Stimulated activated CD4-positive, alpha-beta T cell treated with anti-CD3 and anti-CD28 coated beads, Interleukin-1b, Interleukin-23, amount 100 ng/mL, for 4 hours (primary cell): ENCODE data around the gene FAM209B.
A peak's percentile ranks its signal among the peaks of the same experiment; 100 is the strongest.
"Not testable (repeated sequence)": the region's sequence is repeated elsewhere in the genome, so short reads cannot be mapped to it uniquely, and the experiment has no call there.

Source experiments
- DNase-seq, 2 donors: peaks; one replicate each; pipeline ENCODE4 v3.0.0-alpha.2; 2020; ENCODE audit warnings: low read depth in 2 of 2

Gene FAM209B

GRCh38 chr20:56532946-56533345 is at the start of gene FAM209B:
TSS of gene FAM209B (plus strand) at chr20:56533246. CDS start at chr20:56533342, 96 bp downstream.
- not testable (repeated sequence) for DNase-seq

GRCh38 chr20:56483970-56484369 is 49.1 kb upstream of the FAM209B start:
- DNase-seq, result no peak

- DNase-seq, result no peak
Observed at GRCh38 chr20:56487216-56487615, 45.8 kb upstream of the FAM209B start.

- no peak for DNase-seq
Observed at GRCh38 chr20:56488566-56488965, 44.5 kb upstream of the FAM209B start.

- no peak for DNase-seq
Observed at GRCh38 chr20:56501116-56501515, 31.9 kb upstream of the FAM209B start.

- no peak for DNase-seq
Observed at GRCh38 chr20:56503916-56504315, 29.1 kb upstream of the FAM209B start.

GRCh38 chr20:56504373-56505005 is 28.6 kb upstream of the FAM209B start:
- peak in 1 of 2 donors; percentile 1 for DNase-seq

- no peak for DNase-seq
Observed at GRCh38 chr20:56506103-56506502, 26.9 kb upstream of the FAM209B start.

- DNase-seq, result no peak
Observed at GRCh38 chr20:56511926-56512325, 21.1 kb upstream of the FAM209B start.

GRCh38 chr20:56513161-56514150 is 19.6 kb upstream of the FAM209B start:
- no peak for DNase-seq

- no peak for DNase-seq
Observed at GRCh38 chr20:56516631-56517030, 16.4 kb upstream of the FAM209B start.

GRCh38 chr20:56517211-56517610 is 15.8 kb upstream of the FAM209B start:
- DNase-seq, result no peak

- no peak for DNase-seq
Observed at GRCh38 chr20:56517641-56518040, 15.4 kb upstream of the FAM209B start.

GRCh38 chr20:56518126-56518525 is 14.9 kb upstream of the FAM209B start:
- no peak for DNase-seq

GRCh38 chr20:56518721-56519398 is 14.2 kb upstream of the FAM209B start:
- no peak for DNase-seq

GRCh38 chr20:56519551-56519950 is 13.5 kb upstream of the FAM209B start:
- DNase-seq, result no peak

- no peak for DNase-seq
Observed at GRCh38 chr20:56520180-56520579, 12.9 kb upstream of the FAM209B start.

- DNase-seq, result not testable (repeated sequence)
Observed at GRCh38 chr20:56520746-56521354, 12.2 kb upstream of the FAM209B start.

- no peak for DNase-seq
Observed at GRCh38 chr20:56522311-56522710, 10.7 kb upstream of the FAM209B start.

GRCh38 chr20:56524444-56524843 is 8.6 kb upstream of the FAM209B start, which contains the start of gene FAM209A:
TSS of gene FAM209A (plus strand) at chr20:56524744. CDS start at chr20:56524809, 65 bp downstream.
- not testable (repeated sequence) for DNase-seq

- DNase-seq, result no peak
Observed at GRCh38 chr20:56527521-56527920, 5.5 kb upstream of the FAM209B start.

GRCh38 chr20:56537997-56538396 is 5.0 kb downstream of the FAM209B start:
- DNase-seq, result no peak
